ENCODE results near the gene DRG2.

- TF ChIP-seq POLR2AphosphoS5 (IDR thresholded peaks at IDR 0.05) (no peak), CTCF (IDR thresholded peaks at IDR 0.05) (no peak)
These were observed 41.3 kb downstream of the DRG2 start for GRCh38 chr17:18129041-18129502.
